Measurements from ENCODE around the gene CIP2A. TPM values are rescaled to one million over a fixed set of nuclear protein-coding genes. Genes with fewer than 3 reads are reported as not detected.

CIP2A gene
- total RNA-seq, 4 donors from 2014 or later: 1.5 to 11.5 (median 7.2) TPM

GRCh38 chr3:108610651-108611050 lies 21.4 kb upstream of the CIP2A start:
- no peak for DNase-seq
- H3K27me3 ChIP-seq: no peaks in the 10 kb centered on the region
- 94 to 97% methylated on average over 1 of the region's 1 CpG for WGBS, 2 donors
- H3K27ac ChIP-seq: no peak overlapping the region
- intact Hi-C loops (cut with DNase I): no loop called here
- peaks cover 0 to 10% (median 0%) of the 10 kb centered on the region in 3 donors for H3K36me3 ChIP-seq
- TF ChIP-seq POLR2A (IDR thresholded peaks at IDR 0.05): no peak
- no peak for TF ChIP-seq CTCF (IDR thresholded peaks at IDR 0.05)
- H3K9me3 ChIP-seq: no peaks in the 10 kb centered on the region
- H3K4me3 ChIP-seq: no peak overlapping the region
- H3K4me1 ChIP-seq: no peaks in the 10 kb centered on the region

- no peak for TF ChIP-seq POLR2A (IDR thresholded peaks at IDR 0.05)
- no peak for TF ChIP-seq CTCF (IDR thresholded peaks at IDR 0.05)
- DNase-seq: no peak
- no peaks in the 10 kb centered on the region for H3K9me3 ChIP-seq
- no peaks in the 10 kb centered on the region for H3K27me3 ChIP-seq
- intact Hi-C loops (cut with DNase I): no loop called here
- 87 to 94% methylated on average over 4 of the region's 4 CpGs for WGBS, 2 donors
- H3K36me3 ChIP-seq: peaks cover 0 to 10% (median 0%) of the 10 kb centered on the region in 3 donors
- no peak overlapping the region for H3K4me3 ChIP-seq
- no peaks in the 10 kb centered on the region for H3K4me1 ChIP-seq
- H3K27ac ChIP-seq: no peak overlapping the region
Measured at GRCh38 chr3:108608750-108609149, 19.5 kb upstream of the CIP2A start.

- no peak for TF ChIP-seq POLR2A (IDR thresholded peaks at IDR 0.05)
- TF ChIP-seq CTCF (IDR thresholded peaks at IDR 0.05): no peak
- no peak overlapping the region for H3K4me3 ChIP-seq
- H3K36me3 ChIP-seq: no peaks in the 10 kb centered on the region
- no peaks in the 10 kb centered on the region for H3K9me3 ChIP-seq
- WGBS, 2 donors: 72 to 83% methylated on average over 4 of the region's 4 CpGs
- H3K4me1 ChIP-seq: no peaks in the 10 kb centered on the region
- intact Hi-C loops (cut with DNase I): no loop called here
- DNase-seq: no peak
- H3K27ac ChIP-seq: no peak overlapping the region
- H3K27me3 ChIP-seq: no peaks in the 10 kb centered on the region
Measured at GRCh38 chr3:108605491-108605890, 16.3 kb upstream of the CIP2A start.

- no peaks in the 10 kb centered on the region for H3K27me3 ChIP-seq
- no peaks in the 10 kb centered on the region for H3K9me3 ChIP-seq
- TF ChIP-seq POLR2A (IDR thresholded peaks at IDR 0.05) (no peak), CTCF (IDR thresholded peaks at IDR 0.05) (no peak)
- 90 to 95% methylated on average over 2 of the region's 2 CpGs for WGBS, 2 donors
- intact Hi-C loops (cut with DNase I): no loop called here
- no peaks in the 10 kb centered on the region for H3K4me1 ChIP-seq
- H3K4me3 ChIP-seq: no peak overlapping the region
- H3K36me3 ChIP-seq: no peaks in the 10 kb centered on the region
- DNase-seq: no peak
- no peak overlapping the region for H3K27ac ChIP-seq
Measured at GRCh38 chr3:108605028-108605427, 15.8 kb upstream of the CIP2A start.

GRCh38 chr3:108603691-108604090 lies 14.5 kb upstream of the CIP2A start:
- intact Hi-C loops (cut with DNase I): no loop called here
- no peak overlapping the region for H3K27ac ChIP-seq
- no peak for DNase-seq
- H3K27me3 ChIP-seq: no peaks in the 10 kb centered on the region
- no peaks in the 10 kb centered on the region for H3K36me3 ChIP-seq
- no peak overlapping the region for H3K4me3 ChIP-seq
- H3K9me3 ChIP-seq: no peaks in the 10 kb centered on the region
- TF ChIP-seq CTCF (IDR thresholded peaks at IDR 0.05) (no peak), POLR2A (IDR thresholded peaks at IDR 0.05) (peak in 1 of 4 donors; percentile 24)
- H3K4me1 ChIP-seq: no peaks in the 10 kb centered on the region

Data from esophagus squamous epithelium (tissue), 5 donors.